MM.1S (cell line): ENCODE measurements around the gene FUOM.
A peak's percentile ranks its signal among the peaks of the same experiment; 100 is the strongest.

ENCODE experiments used
- DNase-seq: peaks from one replicate; pipeline ENCODE4 v3.0.0-alpha.2; 2015
- H2AFZ ChIP-seq: fragments of 300-600 bp; sonication (generic); 2 replicates; pipeline ENCODE4 v1.6.0; 2016; ENCODE audit warnings: antibody characterized with exemption, low read length
- H3F3A ChIP-seq: fragments of 300-600 bp; sonication (generic); 2 replicates; pipeline ENCODE4 v1.6.1; 2016; ENCODE audit warnings: mild to moderate bottlenecking, antibody characterized with exemption, low read length, moderate library complexity, mixed read lengths; ENCODE audit not compliant: insufficient read depth
- H3K27ac ChIP-seq: fragments of 300-600 bp; sonication (generic); 2 replicates; pipeline ENCODE4 v1.5.1; 2016; ENCODE audit warnings: mild to moderate bottlenecking, low read length
- H3K27me3 ChIP-seq: fragments of 300-600 bp; sonication (generic); replicated peaks from 2 replicates; pipeline ENCODE4 v1.6.0; 2016; ENCODE audit warnings: low read length; ENCODE audit not compliant: insufficient read depth
- H3K36me3 ChIP-seq: fragments of 300-600 bp; sonication (generic); replicated peaks from 2 replicates; pipeline ENCODE4 v1.6.1; 2016; ENCODE audit warnings: mild to moderate bottlenecking, low read length, mixed read lengths; ENCODE audit not compliant: insufficient read depth
- H3K4me1 ChIP-seq: fragments of 300-600 bp; sonication (generic); 2 replicates; pipeline ENCODE4 v1.6.1; 2016; ENCODE audit warnings: low read length, mixed read lengths
- H3K4me2 ChIP-seq: fragments of 300-600 bp; sonication (generic); 2 replicates; pipeline ENCODE4 v1.6.0; 2016; ENCODE audit warnings: low read depth, low read length
- H3K4me3 ChIP-seq: fragments of 300-600 bp; sonication (generic); 2 replicates; pipeline ENCODE4 v1.5.1; 2016; ENCODE audit warnings: low read length, mixed read lengths
- H3K79me2 ChIP-seq: fragments of 300-600 bp; sonication (generic); 2 replicates; pipeline ENCODE4 v1.6.1; 2016; ENCODE audit warnings: mixed run types, low read length, mixed read lengths
- H3K9ac ChIP-seq: fragments of 300-600 bp; sonication (generic); 2 replicates; pipeline ENCODE4 v1.6.1; 2016; ENCODE audit warnings: low read length, mixed read lengths
- H3K9me2 ChIP-seq: fragments of 300-600 bp; sonication (generic); replicated peaks from 2 replicates; pipeline ENCODE4 v1.6.1; 2016; ENCODE audit warnings: mild to moderate bottlenecking, low read length, mixed read lengths; ENCODE audit not compliant: insufficient read depth
- H3K9me3 ChIP-seq: fragments of 300-600 bp; sonication (generic); replicated peaks from 2 replicates; pipeline ENCODE4 v1.6.1; 2016; ENCODE audit warnings: mild to moderate bottlenecking, low read length, mixed read lengths; ENCODE audit not compliant: insufficient read depth
- H4K20me1 ChIP-seq: fragments of 300-600 bp; sonication (generic); 2 replicates; pipeline ENCODE4 v1.6.1; 2016; ENCODE audit warnings: mild to moderate bottlenecking, low read length, moderate library complexity, mixed read lengths; ENCODE audit not compliant: insufficient read depth
- CTCF ChIP-seq: fragments of 300-600 bp; sonication (generic); IDR thresholded peaks from 2 replicates; pipeline ENCODE4 v1.5.1; 2016; ENCODE audit warnings: antibody characterized with exemption, low read length, mixed read lengths
- EZH2 ChIP-seq: fragments of 300-600 bp; sonication (generic); optimal IDR thresholded peaks from 2 replicates; pipeline ENCODE3; 2017; ENCODE audit warnings: low read depth, mild to moderate bottlenecking, antibody characterized with exemption, low read length, mixed read lengths
- EZH2phosphoT487 ChIP-seq: fragments of 300-600 bp; sonication (generic); IDR thresholded peaks from 2 replicates; pipeline ENCODE4 v1.6.1; 2018; ENCODE audit warnings: antibody characterized with exemption, low read length

Gene FUOM

GRCh38 chr10:133337370-133337725 is 20.5 kb downstream of the FUOM start:
- no peak overlapping the region for H3K9ac ChIP-seq
- no peaks in the 10 kb centered on the region for H3K79me2 ChIP-seq
- H3K4me1 ChIP-seq = no peaks in the 10 kb centered on the region
- no peak overlapping the region for H3K27ac ChIP-seq
- H3K9me2 ChIP-seq = no peaks in the 10 kb centered on the region
- no peak overlapping the region for H3K4me2 ChIP-seq
- peaks cover 47% of the 10 kb centered on the region for H3K27me3 ChIP-seq
- H3K4me3 ChIP-seq = no peak overlapping the region
- no peaks in the 10 kb centered on the region for H4K20me1 ChIP-seq
- H3K9me3 ChIP-seq = no peaks in the 10 kb centered on the region
- H2AFZ ChIP-seq = no peak overlapping the region
- H3F3A ChIP-seq = no peaks in the 10 kb centered on the region
- TF ChIP-seq EZH2 = no peak
- TF ChIP-seq CTCF = no peak
- H3K36me3 ChIP-seq = no peaks in the 10 kb centered on the region
- DNase-seq = no peak

DNA sequence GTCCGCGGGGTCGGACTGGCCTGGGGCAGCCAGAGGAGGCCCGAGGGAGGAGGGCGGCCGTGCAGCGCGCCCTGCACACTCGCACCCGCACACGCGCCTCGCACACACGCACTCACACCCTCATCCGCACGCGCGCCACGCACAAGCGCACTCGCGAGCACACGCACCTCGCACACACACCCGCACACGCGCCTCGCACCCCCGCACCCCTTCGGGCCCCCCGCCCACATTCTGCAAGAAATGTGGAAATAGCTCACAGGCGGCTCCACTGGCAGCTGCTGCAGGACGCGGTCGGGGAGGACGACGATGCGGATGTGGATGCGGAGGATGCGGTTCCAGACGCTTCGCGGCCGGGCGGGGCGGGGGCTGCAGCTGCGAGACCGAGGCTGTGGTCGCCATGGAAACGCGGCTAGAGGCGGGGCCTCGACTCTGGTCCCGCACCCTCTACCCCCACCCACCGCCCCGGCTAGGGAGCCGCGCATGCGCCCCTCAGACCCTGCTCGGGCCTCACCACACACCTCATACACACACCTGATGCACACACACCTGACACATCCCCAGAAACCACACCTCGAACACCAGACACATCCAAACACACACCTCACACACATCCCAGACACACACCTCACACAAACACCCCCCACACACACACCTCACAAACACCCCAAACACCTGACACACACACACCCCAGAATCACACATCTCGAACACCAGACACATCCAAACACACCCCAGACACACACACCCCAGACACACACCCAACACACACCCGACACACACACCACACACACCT is 21.0 kb downstream of the FUOM start, which contains the start of gene CALY:
Gene CALY, minus strand, starts transcription at position 320 of the 793 bp plus-strand sequence. CDS start 7,907 bp downstream, outside the sequence.
- TF ChIP-seq CTCF (no peak), EZH2phosphoT487 (no peak), EZH2 (no peak)
- Histone ChIP-seq H3K27ac (no peak within 1 kb of the TSS), H3K79me2 (no peaks in the 10 kb centered on the region), H3K27me3 (peaks cover 48% of the 10 kb centered on the region), H2AFZ (no peak within 1 kb of the TSS), H4K20me1 (no peaks in the 10 kb centered on the region), H3F3A (no peaks in the 10 kb centered on the region), H3K9me3 (no peaks in the 10 kb centered on the region), H3K9me2 (no peaks in the 10 kb centered on the region), H3K4me1 (no peaks in the 10 kb centered on the region), H3K36me3 (no peaks in the 10 kb centered on the region), H3K4me3 (no peak within 1 kb of the TSS), H3K9ac (no peak within 1 kb of the TSS), H3K4me2 (peak within 1 kb of the TSS; percentile 27; the same call in 1 of the 2 replicates)
- DNase-seq = no peak

GRCh38 chr10:133336118-133336576 is 21.7 kb downstream of the FUOM start:
- Histone ChIP-seq H3K4me1 (no peaks in the 10 kb centered on the region), H3K9ac (no peak overlapping the region), H3F3A (no peaks in the 10 kb centered on the region), H2AFZ (no peak overlapping the region), H3K27ac (no peak overlapping the region), H3K27me3 (peaks cover 48% of the 10 kb centered on the region), H3K4me2 (no peak overlapping the region), H3K9me2 (no peaks in the 10 kb centered on the region), H4K20me1 (no peaks in the 10 kb centered on the region), H3K79me2 (no peaks in the 10 kb centered on the region), H3K4me3 (no peak overlapping the region), H3K9me3 (no peaks in the 10 kb centered on the region), H3K36me3 (no peaks in the 10 kb centered on the region)
- no peak for DNase-seq
- TF ChIP-seq EZH2 (no peak), CTCF (no peak), EZH2phosphoT487 (no peak)
